Colonic mucosa (tissue), 4 donors: Measurements from ENCODE around the gene AHCYL1. TPM values are rescaled to one million over a fixed set of nuclear protein-coding genes. Genes with fewer than 3 reads are reported as not detected.

Source experiments
- DNase-seq: peaks from one replicate; pipeline ENCODE4 v3.0.0-alpha.2; 2020
- H3K27ac ChIP-seq: fragments of 200-600 bp; one replicate; pipeline ENCODE4 v1.8.0; 2021
- H3K27me3 ChIP-seq: fragments of 200-600 bp; one replicate; pipeline ENCODE4 v1.8.0; 2021
- H3K36me3 ChIP-seq: fragments of 200-600 bp; one replicate; pipeline ENCODE4 v1.8.0; 2021
- H3K4me1 ChIP-seq: fragments of 200-600 bp; one replicate; pipeline ENCODE4 v1.8.0; 2021; ENCODE audit warnings: mild to moderate bottlenecking
- H3K4me3 ChIP-seq: fragments of 200-600 bp; one replicate; pipeline ENCODE4 v1.8.0; 2021
- H3K9ac ChIP-seq, 2 donors: one replicate each; pipeline ENCODE4 v1.7.0; 2013; ENCODE audit warnings: control low read depth in 2 of 2, low read depth in 2 of 2, low read length in 2 of 2
- H3K9me3 ChIP-seq: fragments of 200-600 bp; one replicate; pipeline ENCODE4 v1.8.0; 2021
- intact Hi-C: fragments of 100-400 bp; cut with DNase I; formaldehyde crosslinking; loops from one replicate; pipeline ENCODE4 v1.14.1; 2022
- total RNA-seq, 2 donors: library from RNA; stranded (reverse); fragmentation: NEBNext Ultra II Directional in 1 of 2; extraction: Animal tissue kit (Norgen Biotek cat#: 25700) in 1 of 2; gene quantifications; one replicate each; pipeline ENCODE4 v1.2.1, GENCODE V29; 2021
- TF ChIP-seq, protein P1 (sequence below): fragments of 200-600 bp; IDR thresholded peaks from one replicate; pipeline ENCODE4 v1.8.0; 2022; ENCODE audit warnings: antibody characterized with exemption, mild to moderate bottlenecking
- donor health status: healthy.
- donor health status: DM: no; HTN: no; CAD: no.
- donor health status: DM: no; HTN: no; CAD: no.

AHCYL1 gene
- total RNA-seq, 2 donors from 2014 or later: 108 to 115 TPM

DNA sequence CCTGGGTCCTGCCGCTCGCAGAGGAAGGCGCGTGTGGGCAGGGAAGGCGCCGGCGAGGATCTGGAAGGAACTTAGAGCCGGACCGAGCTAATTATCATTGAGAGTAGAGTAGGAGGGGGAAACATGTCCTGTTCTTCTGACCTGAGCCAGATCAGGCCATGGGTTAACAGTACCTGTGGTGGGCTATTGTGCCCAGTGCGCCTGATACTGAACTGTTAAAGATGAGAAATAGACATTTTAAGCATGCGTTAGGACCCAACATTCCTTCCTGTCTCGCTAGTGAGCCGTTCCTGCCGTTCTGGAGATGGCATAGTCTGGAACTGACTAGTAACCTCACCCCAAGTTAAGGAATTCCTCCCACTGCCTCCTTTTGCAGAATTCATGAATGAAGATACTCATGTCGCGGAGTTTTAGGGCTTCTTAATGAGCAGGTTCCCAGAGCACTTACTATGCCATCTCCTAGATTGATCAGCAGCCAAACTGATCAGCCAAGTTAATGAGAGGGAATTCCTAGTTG is 50.7 kb downstream of the AHCYL1 start:
- H3K4me1 ChIP-seq: peaks cover 5% of the 10 kb centered on the region
- no peaks in the 10 kb centered on the region for H3K9me3 ChIP-seq
- no peaks in the 10 kb centered on the region for H3K27me3 ChIP-seq
- H3K36me3 ChIP-seq: peaks cover 18% of the 10 kb centered on the region
- TF ChIP-seq, protein P1, sequence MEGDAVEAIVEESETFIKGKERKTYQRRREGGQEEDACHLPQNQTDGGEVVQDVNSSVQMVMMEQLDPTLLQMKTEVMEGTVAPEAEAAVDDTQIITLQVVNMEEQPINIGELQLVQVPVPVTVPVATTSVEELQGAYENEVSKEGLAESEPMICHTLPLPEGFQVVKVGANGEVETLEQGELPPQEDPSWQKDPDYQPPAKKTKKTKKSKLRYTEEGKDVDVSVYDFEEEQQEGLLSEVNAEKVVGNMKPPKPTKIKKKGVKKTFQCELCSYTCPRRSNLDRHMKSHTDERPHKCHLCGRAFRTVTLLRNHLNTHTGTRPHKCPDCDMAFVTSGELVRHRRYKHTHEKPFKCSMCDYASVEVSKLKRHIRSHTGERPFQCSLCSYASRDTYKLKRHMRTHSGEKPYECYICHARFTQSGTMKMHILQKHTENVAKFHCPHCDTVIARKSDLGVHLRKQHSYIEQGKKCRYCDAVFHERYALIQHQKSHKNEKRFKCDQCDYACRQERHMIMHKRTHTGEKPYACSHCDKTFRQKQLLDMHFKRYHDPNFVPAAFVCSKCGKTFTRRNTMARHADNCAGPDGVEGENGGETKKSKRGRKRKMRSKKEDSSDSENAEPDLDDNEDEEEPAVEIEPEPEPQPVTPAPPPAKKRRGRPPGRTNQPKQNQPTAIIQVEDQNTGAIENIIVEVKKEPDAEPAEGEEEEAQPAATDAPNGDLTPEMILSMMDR: no peak
- H3K9ac ChIP-seq: peak overlapping the region; percentile 87 to 92
- peak overlapping the region; percentile 87 for H3K4me3 ChIP-seq
- H3K27ac ChIP-seq: peak overlapping the region; percentile 67
- DNase-seq: no peak
- intact Hi-C loops: no loop called here

DNA sequence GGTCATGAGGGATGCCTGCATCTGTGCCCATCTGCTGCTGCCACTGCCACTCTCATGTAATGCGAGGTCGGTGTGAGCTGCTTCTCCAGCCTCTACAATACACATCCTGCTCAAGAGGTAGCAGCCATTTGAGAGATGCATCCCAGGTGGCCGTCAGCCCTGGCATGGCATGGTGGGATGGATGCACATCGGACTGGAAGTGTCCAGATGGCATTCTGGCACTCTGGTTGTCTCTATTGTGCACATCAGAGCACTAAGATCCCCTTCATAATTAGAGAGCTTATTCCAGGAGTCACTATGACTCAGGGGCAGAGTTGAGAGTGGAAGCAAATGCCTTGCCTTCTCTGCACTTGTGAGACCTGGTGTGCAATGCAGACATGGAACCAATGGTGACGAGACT is 53.7 kb downstream of the AHCYL1 start:
- TF ChIP-seq, protein P1: no peak
- Histone ChIP-seq H3K9me3 (no peaks in the 10 kb centered on the region), H3K9ac (no peak overlapping the region), H3K4me1 (peaks cover 5% of the 10 kb centered on the region), H3K4me3 (no peak overlapping the region), H3K27me3 (no peaks in the 10 kb centered on the region), H3K36me3 (peaks cover 32% of the 10 kb centered on the region), H3K27ac (no peak overlapping the region)
- intact Hi-C loops: no loop called here
- DNase-seq: no peak

- Histone ChIP-seq H3K36me3 (peaks cover 44% of the 10 kb centered on the region), H3K27me3 (no peaks in the 10 kb centered on the region), H3K4me1 (peaks cover 5% of the 10 kb centered on the region), H3K9ac (no peak overlapping the region), H3K27ac (no peak overlapping the region), H3K4me3 (no peak overlapping the region), H3K9me3 (no peaks in the 10 kb centered on the region)
- TF ChIP-seq, protein P1: no peak
- intact Hi-C loops: no loop called here
- DNase-seq: no peak
Observed at GRCh38 chr1:110039641-110040040, 55.1 kb downstream of the AHCYL1 start.

GRCh38 chr1:110040548-110040947 is 56.0 kb downstream of the AHCYL1 start:
- no peak for DNase-seq
- H3K9ac ChIP-seq: no peak overlapping the region
- H3K27me3 ChIP-seq: no peaks in the 10 kb centered on the region
- TF ChIP-seq, protein P1: no peak
- H3K4me1 ChIP-seq: peaks cover 2% of the 10 kb centered on the region
- H3K36me3 ChIP-seq: peaks cover 50% of the 10 kb centered on the region
- H3K27ac ChIP-seq: no peak overlapping the region
- no peaks in the 10 kb centered on the region for H3K9me3 ChIP-seq
- intact Hi-C loops: no loop called here
- H3K4me3 ChIP-seq: no peak overlapping the region

- H3K4me1 ChIP-seq: no peaks in the 10 kb centered on the region
- H3K9ac ChIP-seq: no peak overlapping the region
- intact Hi-C loops: no loop called here
- no peaks in the 10 kb centered on the region for H3K27me3 ChIP-seq
- H3K36me3 ChIP-seq: peaks cover 56% of the 10 kb centered on the region
- H3K9me3 ChIP-seq: no peaks in the 10 kb centered on the region
- DNase-seq: no peak
- H3K4me3 ChIP-seq: no peak overlapping the region
- TF ChIP-seq, protein P1: no peak
- H3K27ac ChIP-seq: no peak overlapping the region
Observed at GRCh38 chr1:110043016-110043415, 58.5 kb downstream of the AHCYL1 start.
